HG02870 (cell line): ENCODE data around the gene EML2.

Experiments
- ATAC-seq: cut with Tn5 transposase; IDR thresholded peaks from one replicate; pipeline ENCODE4 v1.9.1; 2021; ENCODE audit warnings: mild to moderate bottlenecking, moderate library complexity; ENCODE audit not compliant: unreplicated experiment

The EML2 gene

DNA sequence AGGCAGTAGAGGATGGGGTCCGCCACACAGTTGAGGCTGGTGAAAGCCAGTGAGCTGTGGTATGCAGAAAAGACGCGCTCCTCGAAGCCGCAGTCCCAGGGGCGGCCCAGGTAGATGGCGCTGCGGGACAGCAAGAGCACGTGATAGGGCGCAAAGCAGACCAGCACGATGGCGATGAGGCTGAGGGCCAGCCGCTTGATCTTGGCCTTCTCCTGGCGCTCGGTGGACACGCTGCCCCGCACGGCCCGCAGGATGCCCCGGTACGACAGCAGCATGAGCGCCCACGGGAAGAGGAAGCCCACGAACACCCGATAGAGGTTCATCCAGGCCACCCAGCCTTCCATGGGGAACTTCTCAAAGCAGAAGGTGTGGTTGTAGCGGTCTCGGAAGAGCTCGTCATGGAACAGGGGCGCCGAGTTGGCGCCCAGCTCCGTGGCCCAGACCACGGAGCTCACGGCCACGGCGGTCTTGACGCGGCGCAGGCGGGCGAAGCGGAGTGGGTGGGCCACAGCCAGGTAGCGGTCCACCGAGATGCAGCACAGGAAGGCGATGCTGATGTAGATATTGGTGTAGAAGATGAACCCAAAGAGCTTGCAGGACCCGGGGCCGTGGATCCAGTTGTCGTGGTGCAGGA lies 48.1 kb downstream of the EML2 start:
- no peak for ATAC-seq

DNA sequence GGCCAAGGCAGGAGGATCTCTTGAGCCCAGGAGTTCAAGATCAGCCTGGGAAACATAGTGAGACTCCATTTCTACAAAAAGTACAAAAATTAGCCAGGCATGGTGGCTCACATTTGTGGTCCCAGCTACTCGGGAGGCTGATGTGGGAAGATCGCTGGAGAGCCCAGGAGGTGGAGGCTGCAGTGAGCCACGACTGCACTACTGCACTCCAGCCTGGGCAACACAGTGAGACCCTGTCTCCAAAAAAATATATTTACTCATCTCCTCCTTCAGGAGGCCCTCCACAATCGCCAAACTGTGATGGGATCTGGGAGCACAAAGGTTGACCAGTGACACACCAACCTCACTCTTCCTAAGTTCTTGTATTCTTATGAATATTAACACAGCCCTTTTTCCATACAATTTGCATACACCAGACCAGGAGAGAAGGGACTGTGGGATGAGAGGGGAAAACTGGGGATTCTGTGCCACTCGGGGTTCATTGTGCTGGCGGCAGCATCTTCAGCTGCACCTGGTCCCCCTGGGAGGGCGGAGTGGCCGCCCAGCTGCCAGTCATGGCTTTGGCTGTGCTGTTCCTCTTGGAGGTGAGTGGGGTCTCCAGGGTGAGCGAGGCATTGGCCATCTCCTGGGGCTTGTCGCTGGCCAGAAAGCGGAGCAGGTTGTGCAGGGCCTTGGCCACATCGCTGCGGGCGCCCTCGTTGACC lies 48.7 kb downstream of the EML2 start:
- no peak for ATAC-seq

DNA sequence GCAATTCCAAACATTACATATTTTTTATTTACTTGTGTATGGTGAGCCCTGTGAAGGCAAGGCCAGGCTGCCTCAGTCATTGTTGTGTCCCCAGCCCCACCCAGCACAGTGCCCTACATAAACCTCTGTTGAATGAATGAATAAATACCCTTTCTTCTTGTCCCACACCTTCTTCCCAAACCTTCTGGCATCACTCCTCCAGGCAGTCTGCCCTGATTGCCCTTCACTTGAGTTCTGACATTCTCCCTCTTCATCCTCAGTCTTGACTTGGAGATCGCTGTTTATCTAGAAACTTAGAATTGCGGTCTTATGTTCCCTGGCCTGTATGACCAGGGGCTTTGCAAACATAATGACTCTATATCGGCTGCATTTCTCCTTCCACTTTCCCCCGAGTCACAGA lies 49.4 kb downstream of the EML2 start:
- no peak for ATAC-seq

DNA sequence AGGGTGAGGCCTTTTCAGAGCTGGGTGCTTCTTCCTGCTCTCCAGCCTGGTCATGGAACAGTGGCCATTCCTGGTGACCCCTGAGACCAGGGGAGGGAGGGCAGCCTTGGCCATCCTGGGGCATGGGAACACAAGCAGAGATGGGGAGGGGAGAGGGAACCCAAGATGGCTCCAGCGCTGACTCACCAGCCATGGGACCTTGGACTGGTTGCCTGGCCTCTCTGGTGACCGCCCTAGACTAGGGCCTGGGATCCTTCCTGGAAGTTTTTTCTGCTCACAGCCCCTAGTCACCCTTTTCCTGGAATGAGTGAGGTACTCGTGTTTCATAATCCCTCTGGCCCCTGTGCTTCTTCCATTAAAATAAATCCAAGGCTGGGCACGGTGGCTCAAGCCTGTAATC lies 51.3 kb downstream of the EML2 start:
- no peak for ATAC-seq

DNA sequence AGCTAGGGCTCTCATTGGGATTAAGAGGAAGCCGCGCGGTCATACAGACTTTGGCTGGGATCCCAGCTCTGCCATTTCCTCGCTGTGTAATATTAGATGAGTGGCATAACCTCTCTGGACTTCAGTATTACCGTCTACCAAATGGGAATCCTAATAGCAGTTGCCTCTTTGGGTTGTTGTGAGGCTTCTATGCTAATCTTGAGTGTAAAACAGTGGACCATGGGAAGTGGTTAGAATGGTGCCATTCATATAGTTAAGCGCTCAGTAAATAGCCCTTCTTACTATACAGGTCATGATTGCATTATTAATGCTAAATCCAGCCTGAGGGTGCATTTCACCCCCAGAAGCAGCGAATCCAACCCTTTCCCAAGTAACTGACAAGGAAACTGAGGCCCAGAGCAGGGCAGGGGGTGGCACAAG lies 54.0 kb downstream of the EML2 start:
- ATAC-seq: no peak

DNA sequence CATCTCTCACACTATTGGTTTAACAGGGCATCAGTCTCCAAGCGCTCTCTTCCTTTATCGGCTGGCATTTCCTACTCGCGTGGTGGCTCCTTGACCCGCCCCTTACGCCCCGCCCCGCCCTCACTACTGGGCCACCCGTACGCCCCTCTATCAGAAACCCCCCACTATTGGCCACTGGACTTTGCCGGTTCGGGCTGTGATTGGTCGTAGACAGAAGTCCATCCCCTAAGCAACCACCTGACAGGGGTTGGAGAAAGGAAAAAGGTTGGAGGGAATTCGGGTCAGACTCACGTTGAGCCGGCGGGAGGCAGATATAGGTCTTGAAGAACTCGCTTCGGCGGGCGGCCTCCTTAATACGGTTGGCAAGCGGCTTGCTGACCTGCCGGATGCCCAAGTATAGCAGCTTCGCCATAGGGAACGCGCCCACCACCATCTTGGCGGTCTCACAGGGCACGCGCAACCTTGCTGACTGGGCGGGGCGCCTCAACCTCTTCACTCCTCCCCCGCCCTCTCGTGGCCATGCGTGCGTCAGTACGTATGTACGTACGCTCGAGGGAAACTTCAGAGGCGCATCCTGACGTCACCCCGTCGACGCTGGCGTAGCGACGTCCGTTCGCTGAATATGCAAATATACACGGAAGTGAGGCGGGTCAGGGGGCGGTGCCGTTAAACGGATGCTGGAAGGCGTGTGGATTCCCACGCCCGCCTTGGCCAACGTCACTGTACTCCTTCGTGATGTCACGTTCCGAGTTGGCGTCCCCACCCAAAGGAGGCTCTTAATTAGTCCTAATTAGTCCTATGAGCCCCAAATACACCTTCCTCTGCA lies 54.7 kb downstream of the EML2 start, which contains the start of gene OPA3:
OPA3 (minus strand) TSS at position 471 of the 826 bp plus-strand sequence; CDS start at position 433, 38 bp downstream.
- ATAC-seq: peak; percentile 82

DNA sequence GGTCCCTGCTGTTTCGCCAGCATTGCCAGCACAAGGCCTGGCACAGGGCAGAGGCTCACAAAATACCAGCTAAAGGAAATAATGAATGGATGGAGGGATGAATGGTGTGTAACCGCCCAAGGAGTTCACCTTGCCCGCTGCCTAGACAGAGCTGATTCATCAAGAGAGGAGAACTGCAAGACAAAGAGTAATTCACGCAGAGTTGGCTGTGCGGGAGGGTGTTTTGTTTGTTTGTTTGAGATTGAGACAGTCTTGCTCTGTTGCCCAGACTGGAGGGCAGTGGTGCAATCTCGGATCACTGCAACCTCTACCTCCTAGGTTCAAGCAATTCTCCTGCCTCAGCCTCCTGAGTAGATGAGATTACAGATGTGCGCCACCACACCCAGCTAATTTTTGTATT lies 57.6 kb downstream of the EML2 start:
- ATAC-seq: no peak

DNA sequence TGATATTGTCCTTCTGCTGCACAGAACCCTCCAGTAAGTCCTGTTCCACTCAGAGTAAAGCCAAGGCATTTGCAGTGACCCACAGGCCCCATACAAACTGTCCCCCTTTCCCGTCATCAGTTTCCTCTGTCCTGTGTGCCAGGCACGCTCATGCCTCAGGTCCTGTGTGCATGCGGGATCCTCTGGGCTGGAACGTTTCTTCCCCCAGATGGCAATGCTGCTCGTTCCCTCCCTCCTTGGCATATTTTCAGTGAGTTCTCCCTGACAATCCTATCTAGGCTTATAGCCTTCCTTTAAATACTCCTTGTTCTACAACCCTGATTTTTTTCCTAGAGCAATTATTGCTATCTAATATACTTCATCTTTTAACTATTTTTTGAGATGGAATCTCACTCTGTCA lies 60.3 kb downstream of the EML2 start:
- no peak for ATAC-seq

DNA sequence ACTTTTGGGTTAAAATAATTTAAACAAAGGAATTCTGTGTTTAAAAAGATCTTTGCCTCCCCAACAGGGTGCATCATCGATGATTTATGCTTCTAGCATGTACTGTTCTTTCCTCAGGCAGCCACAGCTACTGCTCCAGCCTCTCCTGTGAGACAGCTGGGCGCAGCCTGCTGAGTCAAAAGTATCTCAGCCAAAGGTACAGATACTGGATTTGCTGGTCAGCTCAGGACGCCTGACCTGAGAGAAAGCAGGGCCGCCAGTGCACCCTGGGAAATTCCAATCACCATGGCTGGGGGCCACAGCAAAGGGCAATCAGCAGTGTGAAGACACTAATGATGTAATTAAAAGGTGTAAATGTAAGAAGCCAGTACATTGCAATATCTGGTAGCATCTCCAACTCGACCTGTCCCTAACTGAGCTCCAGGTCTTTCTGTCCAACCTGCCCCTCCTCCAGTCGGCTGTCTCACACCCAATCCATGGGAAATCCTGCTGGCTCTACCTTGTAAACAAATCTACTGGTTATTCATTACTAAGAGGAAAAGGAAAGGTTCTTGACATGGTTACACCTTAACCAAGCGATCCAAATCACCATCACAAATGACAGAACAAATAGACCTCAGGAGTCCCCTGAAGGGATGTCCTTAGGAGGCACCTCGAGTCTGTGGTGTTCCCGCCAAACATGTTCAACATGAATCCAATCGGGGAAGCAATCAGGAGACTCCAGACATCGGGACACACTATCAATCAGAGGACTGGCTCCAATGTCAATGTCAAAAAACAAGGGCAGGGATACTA lies 61.9 kb downstream of the EML2 start:
- ATAC-seq: no peak

DNA sequence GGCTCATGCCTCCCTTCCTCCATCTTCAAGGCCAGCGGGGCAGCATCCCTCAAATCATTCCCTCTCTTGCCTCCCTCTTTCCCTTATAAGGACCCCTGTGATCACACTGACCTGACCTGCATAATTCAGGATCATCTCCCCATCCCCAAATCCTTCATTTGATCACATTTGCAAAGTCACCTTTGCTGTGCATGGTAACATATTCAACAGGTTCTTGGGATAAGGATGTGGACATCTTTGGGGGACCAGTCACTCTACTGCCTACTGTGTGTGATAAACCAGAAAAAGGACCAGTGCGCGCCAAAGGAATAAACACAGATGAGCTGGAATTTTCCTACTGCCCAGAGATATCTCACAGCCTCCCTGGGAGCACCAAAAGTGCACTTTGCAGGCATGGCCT lies 62.5 kb downstream of the EML2 start:
- no peak for ATAC-seq

DNA sequence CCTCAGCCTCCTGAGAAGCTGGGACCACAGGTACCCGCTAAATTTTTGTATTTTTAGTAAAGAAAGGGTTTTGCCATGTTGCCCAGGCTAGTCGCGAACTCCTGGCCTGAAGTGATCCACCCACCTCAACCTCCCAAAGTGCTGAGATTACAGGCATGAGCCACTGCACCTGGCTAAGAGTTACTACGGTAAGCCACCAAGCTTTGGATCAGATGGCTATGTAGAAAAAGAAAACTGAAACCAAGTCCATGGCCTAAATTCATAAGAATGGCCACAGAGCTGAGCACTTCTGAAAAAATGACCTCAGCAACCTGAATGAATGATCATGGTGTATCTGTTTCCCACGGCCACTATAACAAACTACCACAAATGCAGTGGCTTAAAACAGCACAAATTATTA lies 64.0 kb downstream of the EML2 start:
- no peak for ATAC-seq

DNA sequence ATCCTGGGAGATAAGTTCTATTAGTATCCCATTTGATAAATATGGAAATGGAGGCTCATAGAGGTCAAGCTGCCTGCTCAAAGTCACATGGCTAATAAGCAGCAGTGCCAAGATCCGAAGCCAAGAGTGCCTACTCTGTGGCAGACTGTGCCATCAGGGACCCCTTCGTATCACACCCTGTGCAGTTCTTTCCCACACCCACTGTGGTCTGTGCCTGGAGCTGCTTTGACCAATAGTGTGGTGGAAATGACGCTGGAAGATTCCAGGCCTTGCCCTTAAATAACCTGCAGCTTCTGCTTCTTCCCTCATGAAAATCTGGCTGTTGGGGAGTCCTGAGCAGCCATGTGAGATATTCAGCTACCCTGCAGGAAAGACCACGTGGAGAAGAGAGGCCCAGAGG lies 64.7 kb downstream of the EML2 start:
- ATAC-seq: no peak

DNA sequence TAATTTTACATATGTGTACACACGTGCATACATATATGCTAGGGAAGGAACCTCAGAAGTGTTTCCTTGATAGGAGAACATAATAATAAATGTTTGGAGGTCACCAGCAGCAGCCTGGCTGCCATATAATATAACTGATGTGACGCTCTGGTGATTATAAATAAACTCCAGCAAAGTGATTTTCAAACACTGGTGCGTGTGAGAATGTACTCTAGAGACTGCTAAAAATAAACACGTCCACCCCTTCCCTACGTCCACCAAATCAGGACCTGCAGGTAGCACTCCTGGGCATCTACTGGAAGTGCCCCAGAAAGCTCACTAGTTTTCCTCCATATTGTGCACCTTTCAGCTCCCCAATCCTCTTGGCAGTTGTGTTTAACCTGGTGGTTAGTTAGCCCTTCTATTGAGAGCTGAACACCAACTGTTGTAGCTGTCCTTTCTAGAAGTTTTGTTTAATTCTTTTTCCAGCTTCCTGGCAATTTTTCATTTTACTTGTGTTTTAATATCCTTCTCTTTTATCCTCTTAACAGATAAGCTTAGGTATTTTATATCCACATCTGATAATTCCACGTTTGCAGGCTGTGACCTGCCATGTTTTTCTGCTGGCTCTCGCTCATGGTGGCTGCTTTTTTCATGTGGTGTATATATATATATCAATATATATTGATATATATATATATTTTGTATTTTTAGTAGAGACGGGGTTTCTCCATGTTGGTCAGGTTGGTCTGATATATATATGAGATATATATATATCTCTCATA lies 67.6 kb downstream of the EML2 start:
- ATAC-seq: no peak

DNA sequence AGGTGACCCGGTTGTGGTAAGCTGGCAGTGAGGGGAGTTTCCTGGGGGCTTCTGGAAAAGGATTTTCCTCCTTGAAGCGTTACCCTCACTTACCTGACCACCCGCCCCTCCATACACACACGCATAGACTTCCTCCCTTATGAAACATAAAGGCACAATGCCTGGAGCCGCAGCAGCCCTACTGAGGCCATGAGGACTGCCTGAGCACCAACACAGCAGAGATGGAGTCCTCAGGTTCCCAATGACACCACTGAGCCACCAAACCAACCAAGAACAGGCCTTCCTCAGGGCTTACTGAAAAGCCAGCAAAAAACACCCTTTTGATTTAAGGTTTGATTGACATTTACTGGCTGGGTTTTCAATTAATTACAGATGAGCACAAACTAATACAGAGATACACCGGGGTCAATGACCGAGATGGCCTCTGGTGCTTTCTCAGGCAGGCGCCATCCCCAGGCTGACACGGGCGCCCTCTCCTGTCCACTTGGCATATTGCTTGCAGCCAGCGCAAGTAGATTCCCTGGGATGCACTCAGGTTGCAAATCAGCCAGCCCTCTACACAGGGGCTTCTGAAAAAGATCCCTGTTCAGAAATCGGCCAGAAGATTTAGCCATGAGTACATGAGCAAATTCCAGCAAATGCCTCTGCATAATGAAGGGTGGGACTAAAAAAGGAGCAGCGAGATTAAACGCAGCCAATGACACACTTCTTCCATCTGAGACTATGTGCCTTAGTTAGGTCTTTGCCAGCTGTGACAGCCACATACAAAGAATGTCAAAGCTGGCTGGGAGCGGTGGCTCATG lies 69.4 kb downstream of the EML2 start:
- ATAC-seq: no peak

DNA sequence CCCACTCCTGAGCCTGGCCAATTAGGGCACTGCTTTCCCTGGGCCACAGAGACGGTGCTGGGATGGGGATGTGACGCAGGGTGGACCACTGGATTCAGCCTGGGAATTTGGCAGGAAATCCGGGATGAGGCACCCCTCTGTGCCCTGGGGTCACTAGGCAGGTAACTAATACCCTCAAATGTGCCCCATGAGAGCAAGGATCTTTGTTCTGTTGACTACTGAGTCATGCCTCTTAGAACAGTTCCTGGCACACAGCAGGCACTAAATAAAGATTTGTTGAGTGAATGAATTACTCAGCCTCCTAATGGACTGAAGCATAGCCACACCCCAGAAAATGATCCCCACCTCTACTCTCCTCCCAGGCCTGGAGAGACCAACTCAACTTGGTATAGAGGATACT lies 70.5 kb downstream of the EML2 start:
- no peak for ATAC-seq

DNA sequence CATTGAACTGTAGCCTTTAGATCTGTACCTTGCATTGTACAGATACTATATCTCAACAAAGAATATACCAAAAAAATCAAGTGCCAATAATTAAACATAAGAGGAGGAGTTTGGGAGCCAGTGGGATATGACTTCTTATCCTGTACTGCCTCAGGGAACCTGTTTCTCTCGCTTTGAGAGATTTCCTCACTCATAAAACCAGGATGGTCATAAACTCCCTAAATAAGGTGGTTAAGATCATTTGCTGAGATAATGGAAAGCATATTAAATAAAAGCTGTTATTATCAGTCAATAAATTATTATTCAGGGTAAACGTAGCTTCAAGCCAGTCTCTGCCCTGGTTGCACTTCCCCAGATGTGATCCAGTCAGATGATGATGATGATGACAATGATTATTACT lies 71.6 kb downstream of the EML2 start:
- ATAC-seq: no peak

DNA sequence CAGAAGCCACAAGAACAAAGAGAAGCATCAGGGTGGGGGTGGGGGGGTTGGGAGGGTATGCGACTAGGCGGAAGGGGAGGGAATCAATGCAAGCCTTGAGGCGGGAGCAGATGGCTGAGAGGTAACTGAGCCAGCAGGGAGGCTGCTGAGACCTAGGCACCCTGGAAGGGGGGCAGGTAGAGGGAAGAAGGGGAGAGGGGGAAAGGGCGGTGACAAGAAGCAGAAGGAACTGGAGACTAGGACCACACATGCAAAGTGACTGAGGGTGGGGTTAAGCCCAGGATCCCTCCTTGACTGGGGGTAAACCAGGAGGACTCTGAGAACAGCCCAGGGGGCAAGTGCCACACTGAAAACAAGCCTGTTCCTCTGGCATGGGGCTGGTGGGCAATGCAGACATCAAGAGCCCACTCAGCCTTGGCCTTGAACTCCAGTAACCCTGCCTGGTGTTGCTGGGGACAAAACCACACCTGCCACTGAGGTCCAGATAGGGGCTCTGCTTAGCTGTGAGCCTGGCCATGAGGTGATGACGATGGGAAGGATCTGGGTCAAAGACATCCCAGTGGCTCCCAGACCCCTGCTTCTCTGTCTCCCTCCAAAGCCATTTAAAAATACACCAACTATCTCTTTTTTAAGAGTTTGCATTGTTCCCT lies 74.9 kb downstream of the EML2 start:
- no peak for ATAC-seq

DNA sequence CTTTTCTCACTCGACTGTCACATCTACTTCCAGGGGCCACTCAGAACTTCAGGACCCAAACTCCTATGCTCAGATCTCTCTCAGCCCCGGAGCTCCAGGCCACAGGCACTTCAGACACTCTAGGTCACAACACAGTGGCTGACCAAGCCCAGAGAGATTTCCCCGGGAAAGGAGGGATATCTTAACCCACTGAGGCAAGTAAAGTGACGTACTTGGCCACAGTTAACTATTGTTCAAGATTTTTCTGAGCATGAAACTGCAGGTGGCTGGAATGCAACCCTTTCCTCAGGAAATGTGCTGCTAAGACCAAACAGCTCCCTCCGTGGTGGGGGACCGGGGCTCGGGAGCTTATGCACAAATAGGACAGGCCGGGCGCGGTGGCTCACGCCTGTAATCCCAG lies 78.5 kb downstream of the EML2 start:
- ATAC-seq: no peak

DNA sequence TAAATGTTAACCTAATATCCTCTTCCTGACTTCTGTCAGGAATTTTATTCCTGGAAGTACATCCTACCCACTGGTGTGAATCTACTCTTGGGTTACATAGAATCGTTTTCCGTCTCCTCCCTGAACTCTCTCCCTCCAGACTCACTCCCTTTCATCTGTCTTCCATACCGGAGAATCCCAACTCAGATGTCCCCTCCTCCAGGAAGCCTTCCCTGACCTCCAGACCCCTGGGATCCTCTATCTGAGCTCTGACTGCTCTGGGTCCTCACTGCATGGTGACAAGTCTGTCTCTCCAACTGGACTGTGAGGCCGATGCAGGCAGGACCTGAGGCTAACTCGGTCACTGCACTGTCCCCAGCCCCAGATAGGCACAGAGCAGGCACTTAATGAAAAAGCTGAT lies 79.2 kb downstream of the EML2 start:
- ATAC-seq: no peak
